ENCODE data around the gene UBE2L5. TPM values are rescaled to one million over a fixed set of nuclear protein-coding genes. Genes with fewer than 3 reads are reported as not detected.

The UBE2L5 gene
- total and polyA plus RNA-seq, 2 of the 13 experiments (the other 11 are each of a cell fraction or from before 2014, with no cell fraction given): 0.13 TPM; not detected in 1

- ChIA-PET POLR2A (no interaction called here), CTCF (ENCODE audit: low intra/inter-chr PET ratio, low total read pairs) (no interaction called here)
- WGBS (ENCODE audit: low lambda C conversion rate): 15% methylated on average over 5 of the region's 5 CpGs
- FAIRE-seq (no peak), DNase-seq (ENCODE audit: low spot score) (no peak), ATAC-seq (no peak)
- H4K20me1 ChIP-seq (ENCODE audit: insufficient read depth, low read length): no peaks in the 10 kb centered on the region
- H3K79me2 ChIP-seq (ENCODE audit: insufficient read depth, low read length): no peaks in the 10 kb centered on the region
- H3K4me3 ChIP-seq (replicated peaks in 1 of 3; ENCODE audit: insufficient read depth in 1 of 3, low read depth in 2 of 3, low read length in 3 of 3): no peak overlapping the region
- intact Hi-C loops (cut with micrococcal nuclease; ENCODE audit: unreplicated experiment) (no loop called here), in situ Hi-C loops (cut with HindIII; ENCODE audit: extremely low pct_ligation_motif_present, low pct_unique_long_range_greater_than_20kb) (no loop called here)
- no peak overlapping the region for H3K9ac ChIP-seq (ENCODE audit: insufficient read depth, low read depth, low read length)
- H3K4me2 ChIP-seq (ENCODE audit: low read depth, low read length): no peak overlapping the region
- H3K27me3 ChIP-seq (ENCODE audit: control insufficient read depth in 1 of 2, insufficient read depth in 2 of 2, low read length in 2 of 2): peaks cover 1 to 31% of the 10 kb centered on the region in 2 experiments; a peak in 3 of 5 replicates
- no peak overlapping the region for H2AFZ ChIP-seq (ENCODE audit: low read length)
- H3K27ac ChIP-seq (ENCODE audit: extremely low read length, insufficient read depth, low read length): no peak overlapping the region
- H3K4me1 ChIP-seq (ENCODE audit: insufficient read depth, low read length): peaks cover 51% of the 10 kb centered on the region
- BruUV-seq (replicated peaks): no TSS peak
- no peaks in the 10 kb centered on the region for H3K36me3 ChIP-seq (replicated peaks in 1 of 2; ENCODE audit: control insufficient read depth in 1 of 2, insufficient read depth in 2 of 2, low read length in 2 of 2)
- TF ChIP-seq MXD4 (CRISPR knock-in tag; IDR thresholded peaks at IDR 0.05) (no peak), ZFP36L2 (CRISPR knock-in tag; IDR thresholded peaks at IDR 0.05) (no peak), SRSF9 (IDR thresholded peaks at IDR 0.05; ENCODE audit: borderline replicate concordance, insufficient read depth, low read depth, low read length, poor library complexity, severe bottlenecking) (no peak), IKZF5 (CRISPR knock-in tag; IDR thresholded peaks at IDR 0.05) (no peak), ZNF749 (CRISPR knock-in tag; IDR thresholded peaks at IDR 0.05; ENCODE audit: borderline replicate concordance) (no peak), ZBTB20 (CRISPR knock-in tag; IDR thresholded peaks at IDR 0.05; ENCODE audit: borderline replicate concordance, low read depth) (no peak), ATF7 (IDR thresholded peaks at IDR 0.05) (no peak), ATF7 (CRISPR knock-in tag; IDR thresholded peaks at IDR 0.05) (no peak), SMARCC2 (IDR thresholded peaks at IDR 0.05) (no peak), ZBTB34 (CRISPR knock-in tag; IDR thresholded peaks at IDR 0.05) (no peak), ZNF234 (CRISPR knock-in tag; conservative IDR thresholded peaks at IDR 0.05) (no peak), ZNF207 (IDR thresholded peaks at IDR 0.05; ENCODE audit: borderline replicate concordance) (no peak), REPIN1 (CRISPR knock-in tag; IDR thresholded peaks at IDR 0.05; ENCODE audit: borderline replicate concordance, low read depth) (no peak), U2AF2 (IDR thresholded peaks at IDR 0.05; ENCODE audit: low read depth, low read length) (no peak), FOSL1 (CRISPR knock-in tag; IDR thresholded peaks at IDR 0.05; ENCODE audit: borderline replicate concordance) (no peak), MTA1 (CRISPR knock-in tag; IDR thresholded peaks at IDR 0.05; ENCODE audit: borderline replicate concordance) (no peak)
- no peaks in the 10 kb centered on the region for H3K9me3 ChIP-seq (ENCODE audit: low read length)
These were observed 18.1 kb upstream of the UBE2L5 start for GRCh38 chr13:30404207-30404606.

Data from HepG2 (cell line).